A673 (cell line): ENCODE data around the gene CLRN2. TPM values are rescaled to one million over a fixed set of nuclear protein-coding genes. Genes with fewer than 3 reads are reported as not detected.

Experiments
- BruUV-seq: library from RNA; stranded (reverse); fragments of 400-500 nt; replicated peaks from 2 replicates; lab custom pipeline; 2021; lab: Mats Ljungman, UMichigan
- CTCF ChIA-PET: fragments of 300-600 bp; sonication (Branson Sonifier 250); formaldehyde crosslinking; loops from one replicate; lab custom pipeline; 2022; ENCODE audit warnings: antibody characterized with exemption; lab: Charles Lee
- POLR2A ChIA-PET: fragments of 300-600 bp; sonication (Branson Sonifier 250); formaldehyde crosslinking; loops from one replicate; lab custom pipeline; 2022; ENCODE audit warnings: antibody characterized with exemption; ENCODE audit not compliant: low non-redundant PET; lab: Charles Lee
- DNase-seq: peaks from one replicate; pipeline ENCODE4 v3.0.0-alpha.2; 2015; ENCODE audit warnings: low spot score
- H3K27ac ChIP-seq: fragments of 200-600 bp; sonication (generic); 2 replicates; pipeline ENCODE4 v1.5.1; 2016; ENCODE audit warnings: mixed run types, low read depth, mild to moderate bottlenecking, mixed read lengths, antibody characterized with exemption, low read length; ENCODE audit not compliant: poor library complexity, severe bottlenecking
- H3K27me3 ChIP-seq: fragments of 200-600 bp; sonication (generic); replicated peaks from 2 replicates; pipeline ENCODE4 v1.6.1; 2017; ENCODE audit warnings: mixed run types, low read depth, mild to moderate bottlenecking, mixed read lengths, antibody characterized with exemption, low read length; ENCODE audit not compliant: insufficient read depth, poor library complexity
- H3K36me3 ChIP-seq: fragments of 200-600 bp; sonication (generic); 2 replicates; pipeline ENCODE4 v1.6.1; 2016; ENCODE audit warnings: mixed run types, mild to moderate bottlenecking, mixed read lengths, antibody characterized with exemption, low read length; ENCODE audit not compliant: insufficient read depth, poor library complexity, severe bottlenecking
- H3K4me1 ChIP-seq: fragments of 200-600 bp; sonication (generic); 2 replicates; pipeline ENCODE4 v1.6.1; 2017; ENCODE audit warnings: mixed run types, mild to moderate bottlenecking, mixed read lengths, antibody characterized with exemption, low read length; ENCODE audit not compliant: insufficient read depth, poor library complexity, severe bottlenecking
- H3K4me3 ChIP-seq: fragments of 200-600 bp; sonication (generic); 2 replicates; pipeline ENCODE4 v1.5.1; 2016; ENCODE audit warnings: low read depth, mixed run types, mild to moderate bottlenecking, mixed read lengths, low read length; ENCODE audit not compliant: poor library complexity, severe bottlenecking
- H3K9me3 ChIP-seq: fragments of 200-600 bp; sonication (generic); 2 replicates; pipeline ENCODE4 v1.6.1; 2016; ENCODE audit warnings: mixed run types, low read depth, mild to moderate bottlenecking, mixed read lengths, antibody characterized with exemption, low read length; ENCODE audit not compliant: poor library complexity, severe bottlenecking
- EZH2 ChIP-seq: fragments of 200-600 bp; sonication (generic); IDR thresholded peaks from 2 replicates; pipeline ENCODE4 v1.6.1; 2017; ENCODE audit warnings: borderline replicate concordance, low read depth, mild to moderate bottlenecking, mixed read lengths, antibody characterized with exemption, low read length; ENCODE audit not compliant: poor library complexity, severe bottlenecking
- intact Hi-C: fragments of 100-400 bp; cut with micrococcal nuclease; formaldehyde crosslinking; loops from one replicate; pipeline ENCODE4 v1.10.0; 2022; ENCODE audit not compliant: unreplicated experiment
- total RNA-seq: library from RNA; stranded (reverse); gene quantifications from 2 replicates; pipeline ENCODE4 v1.2.3, GENCODE V29; 2021
- TF ChIP-seq, protein P1 (sequence below): fragments of 300-800, 200-600 bp; sonication (generic); conservative IDR thresholded peaks from 2 replicates; pipeline ENCODE4 v1.5.1; 2017; ENCODE audit warnings: low read depth, mild to moderate bottlenecking, antibody characterized with exemption, low read length, moderate library complexity, mixed read lengths

Gene CLRN2
- total RNA-seq, 1 experiment from 2014 or later = not detected

DNA sequence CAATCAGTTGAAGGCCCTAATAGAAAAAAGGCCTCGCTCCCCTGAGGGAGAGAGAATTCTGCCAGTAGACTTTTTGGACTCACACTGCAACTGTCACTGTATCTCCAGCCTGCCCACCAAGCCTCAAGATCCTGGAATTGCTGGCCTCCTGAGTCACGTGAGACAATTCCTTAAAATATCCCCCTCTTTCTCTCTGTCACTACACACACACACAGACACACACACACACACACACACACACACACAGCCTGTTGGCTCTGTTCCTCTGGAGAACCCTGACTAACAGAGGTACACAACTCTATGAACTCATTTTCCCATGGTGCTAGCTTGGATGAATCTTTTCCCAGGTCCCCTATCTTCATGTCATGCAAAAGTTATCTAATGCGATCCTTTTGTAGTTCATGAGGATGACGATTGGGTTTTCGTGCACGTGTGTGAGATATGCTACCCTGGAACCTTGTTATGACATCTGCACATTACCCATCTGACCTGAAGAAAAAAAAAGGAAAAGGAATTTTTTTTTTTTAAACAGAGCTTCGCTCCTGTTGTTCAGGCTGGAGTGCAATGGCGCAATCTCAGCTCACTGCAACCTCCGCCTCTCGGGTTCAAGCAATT, 13.7 kb downstream of the CLRN2 start:
- no TSS peak for BruUV-seq
- Histone ChIP-seq H3K27ac (no peak overlapping the region), H3K27me3 (peaks cover 3% of the 10 kb centered on the region), H3K4me3 (no peak overlapping the region), H3K4me1 (no peaks in the 10 kb centered on the region), H3K9me3 (no peaks in the 10 kb centered on the region), H3K36me3 (no peaks in the 10 kb centered on the region)
- TF ChIP-seq, protein P1, sequence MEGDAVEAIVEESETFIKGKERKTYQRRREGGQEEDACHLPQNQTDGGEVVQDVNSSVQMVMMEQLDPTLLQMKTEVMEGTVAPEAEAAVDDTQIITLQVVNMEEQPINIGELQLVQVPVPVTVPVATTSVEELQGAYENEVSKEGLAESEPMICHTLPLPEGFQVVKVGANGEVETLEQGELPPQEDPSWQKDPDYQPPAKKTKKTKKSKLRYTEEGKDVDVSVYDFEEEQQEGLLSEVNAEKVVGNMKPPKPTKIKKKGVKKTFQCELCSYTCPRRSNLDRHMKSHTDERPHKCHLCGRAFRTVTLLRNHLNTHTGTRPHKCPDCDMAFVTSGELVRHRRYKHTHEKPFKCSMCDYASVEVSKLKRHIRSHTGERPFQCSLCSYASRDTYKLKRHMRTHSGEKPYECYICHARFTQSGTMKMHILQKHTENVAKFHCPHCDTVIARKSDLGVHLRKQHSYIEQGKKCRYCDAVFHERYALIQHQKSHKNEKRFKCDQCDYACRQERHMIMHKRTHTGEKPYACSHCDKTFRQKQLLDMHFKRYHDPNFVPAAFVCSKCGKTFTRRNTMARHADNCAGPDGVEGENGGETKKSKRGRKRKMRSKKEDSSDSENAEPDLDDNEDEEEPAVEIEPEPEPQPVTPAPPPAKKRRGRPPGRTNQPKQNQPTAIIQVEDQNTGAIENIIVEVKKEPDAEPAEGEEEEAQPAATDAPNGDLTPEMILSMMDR = no peak
- no peak for TF ChIP-seq EZH2
- ChIA-PET CTCF (interaction anchor here (0.7 kb wide), 1 partner anchor 55 kb away, joined by 3 read pairs; no protein-coding TSS in a partner anchor), POLR2A (no interaction called here)
- no peak for DNase-seq
- intact Hi-C loops = no loop called here

DNA sequence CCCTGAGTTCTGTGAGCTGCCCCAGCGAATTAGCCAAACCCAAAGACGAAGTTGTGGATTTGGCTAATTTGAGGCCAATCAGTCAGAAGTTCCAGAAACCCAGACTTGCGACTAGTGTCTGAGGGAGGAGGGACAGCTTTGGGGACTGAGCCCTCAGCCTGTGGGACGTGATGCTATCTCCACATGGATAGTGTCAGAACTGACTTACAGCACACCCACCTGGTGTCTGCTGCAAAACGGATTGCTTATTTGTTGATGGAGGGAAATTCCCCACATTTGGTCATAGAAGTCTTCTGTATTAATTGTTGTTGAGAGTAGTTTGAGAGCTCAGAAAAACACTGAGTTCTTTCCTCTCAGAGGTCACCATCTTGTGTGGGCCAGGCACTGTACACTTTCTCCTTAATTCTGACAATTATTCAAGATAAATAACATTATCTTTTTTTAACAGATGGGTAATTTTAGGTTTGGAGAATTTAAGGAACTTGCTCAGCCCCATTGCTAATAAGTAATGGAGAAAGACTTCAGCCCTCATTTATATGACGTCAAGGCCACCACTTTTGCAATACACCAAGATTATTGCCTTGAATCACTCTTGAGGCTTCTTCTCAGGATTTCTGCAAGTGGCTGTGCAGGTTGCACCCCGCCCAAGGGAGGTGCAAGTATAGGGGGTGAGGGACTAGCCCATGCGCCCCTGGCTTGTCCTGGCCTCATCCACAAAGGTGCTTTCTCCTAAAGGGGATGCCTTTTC, 16.7 kb downstream of the CLRN2 start:
- no peaks in the 10 kb centered on the region for H3K4me1 ChIP-seq
- intact Hi-C loops = no loop called here
- no peak for DNase-seq
- TF ChIP-seq, protein P1 = no peak
- TF ChIP-seq EZH2 = no peak
- no peaks in the 10 kb centered on the region for H3K36me3 ChIP-seq
- POLR2A ChIA-PET = no interaction called here
- no peak overlapping the region for H3K4me3 ChIP-seq
- H3K9me3 ChIP-seq = no peaks in the 10 kb centered on the region
- CTCF ChIA-PET = no interaction called here
- no TSS peak for BruUV-seq
- no peak overlapping the region for H3K27ac ChIP-seq
- no peaks in the 10 kb centered on the region for H3K27me3 ChIP-seq

DNA sequence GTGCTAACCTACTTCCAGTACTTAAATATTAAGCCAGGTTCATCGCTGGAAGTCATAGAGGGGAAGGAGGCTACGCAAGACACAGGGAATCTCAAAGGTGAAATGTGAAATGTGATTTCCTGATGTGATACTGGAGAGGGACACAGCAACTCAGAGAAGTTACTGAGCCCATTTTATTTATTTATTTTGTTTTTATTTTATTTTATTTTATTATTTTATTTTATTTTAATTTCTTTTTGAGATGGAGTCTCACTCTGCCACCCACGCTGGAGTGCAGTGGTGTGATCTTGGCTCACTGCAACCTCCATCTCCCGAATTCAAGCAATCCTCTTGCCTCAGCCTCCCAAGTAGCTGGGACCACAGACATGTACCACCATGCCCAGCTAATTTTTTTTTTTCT, 19.7 kb downstream of the CLRN2 start:
- Histone ChIP-seq H3K27ac (no peak overlapping the region), H3K27me3 (no peaks in the 10 kb centered on the region), H3K4me1 (no peaks in the 10 kb centered on the region), H3K36me3 (no peaks in the 10 kb centered on the region), H3K9me3 (no peaks in the 10 kb centered on the region), H3K4me3 (no peak overlapping the region)
- ChIA-PET CTCF (no interaction called here), POLR2A (no interaction called here)
- no peak for TF ChIP-seq EZH2
- TF ChIP-seq, protein P1 = no peak
- intact Hi-C loops = no loop called here
- no TSS peak for BruUV-seq
- no peak for DNase-seq
